Measurements from ENCODE around the gene SELPLG.
"Not testable (repeated sequence)": the region's sequence is repeated elsewhere in the genome, so short reads cannot be mapped to it uniquely, and the experiment has no call there.

The SELPLG gene

GRCh38 chr12:108656247-108656646 is 22.6 kb upstream of the SELPLG start:
- DNase-seq (ENCODE audit: low read depth), result not testable (repeated sequence)

GRCh38 chr12:108655812-108656175 is 22.1 kb upstream of the SELPLG start:
- DNase-seq (ENCODE audit: low read depth), result not testable (repeated sequence)

GRCh38 chr12:108654622-108655021 is 20.9 kb upstream of the SELPLG start:
- DNase-seq (ENCODE audit: low read depth), result not testable (repeated sequence)

- DNase-seq (ENCODE audit: low read depth), result no peak
Observed at GRCh38 chr12:108653922-108654321, 20.2 kb upstream of the SELPLG start.

DNA sequence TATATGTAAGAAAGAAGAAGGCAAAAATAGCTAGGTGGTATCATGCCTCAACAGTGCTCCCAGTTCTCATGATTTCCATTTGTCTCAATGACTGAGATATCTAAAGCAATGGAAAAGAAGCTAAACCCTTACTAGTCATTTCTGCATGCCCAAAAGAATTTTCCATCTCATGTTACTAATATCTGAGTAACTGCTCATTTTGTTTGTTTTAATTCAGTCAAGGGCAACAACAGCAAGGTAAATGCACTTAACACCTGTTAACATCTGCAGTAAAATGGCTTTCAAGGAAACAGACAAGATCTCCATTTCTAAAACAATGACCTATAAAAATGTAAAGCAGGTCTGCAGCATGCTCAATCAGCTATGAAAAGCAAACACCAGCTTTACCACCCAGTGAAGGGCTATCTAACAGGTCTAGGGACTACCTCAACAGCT is 19.4 kb upstream of the SELPLG start:
- no peak for DNase-seq (ENCODE audit: low read depth)

GRCh38 chr12:108650083-108650482 is 16.4 kb upstream of the SELPLG start:
- no peak for DNase-seq (ENCODE audit: low read depth)

DNA sequence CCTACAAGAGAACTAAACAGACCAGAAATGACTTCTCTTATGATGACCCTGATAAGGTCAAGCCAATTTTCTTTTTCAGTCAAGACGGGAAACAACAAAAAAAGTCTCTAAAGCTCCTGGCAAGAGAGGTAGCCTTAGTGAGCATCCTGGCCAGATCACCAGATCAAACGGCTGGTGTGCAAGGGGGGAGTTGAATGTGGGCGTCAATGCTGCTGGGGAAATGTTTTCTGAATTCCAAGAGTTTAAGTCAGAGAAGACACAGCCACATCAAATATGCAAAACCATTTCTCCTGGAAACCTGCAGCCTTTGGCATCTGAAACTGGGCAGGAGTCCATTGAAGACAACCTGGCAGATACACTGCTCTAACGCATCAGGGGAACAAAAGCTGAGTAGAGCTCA is 16.0 kb upstream of the SELPLG start:
- DNase-seq (ENCODE audit: low read depth), result no peak

DNA sequence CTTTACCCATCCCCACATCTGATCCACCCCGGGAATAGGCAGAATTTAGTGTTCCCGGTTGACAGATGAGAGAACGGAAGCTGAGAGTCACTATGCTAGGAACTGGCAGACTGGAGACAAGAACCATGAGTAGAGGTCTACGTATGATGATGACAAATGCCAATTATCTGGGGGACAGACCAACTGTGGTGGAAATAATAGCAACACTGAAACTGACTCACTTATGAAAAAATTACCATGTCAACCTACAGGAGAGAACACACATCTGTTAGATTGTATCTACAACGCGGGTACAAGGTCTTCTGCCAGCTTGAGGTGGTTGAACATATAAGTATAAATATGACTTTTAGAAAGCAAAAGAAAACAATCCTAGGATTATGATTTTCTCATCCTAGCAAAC is 15.4 kb upstream of the SELPLG start:
- no peak for DNase-seq (ENCODE audit: low read depth)

DNA sequence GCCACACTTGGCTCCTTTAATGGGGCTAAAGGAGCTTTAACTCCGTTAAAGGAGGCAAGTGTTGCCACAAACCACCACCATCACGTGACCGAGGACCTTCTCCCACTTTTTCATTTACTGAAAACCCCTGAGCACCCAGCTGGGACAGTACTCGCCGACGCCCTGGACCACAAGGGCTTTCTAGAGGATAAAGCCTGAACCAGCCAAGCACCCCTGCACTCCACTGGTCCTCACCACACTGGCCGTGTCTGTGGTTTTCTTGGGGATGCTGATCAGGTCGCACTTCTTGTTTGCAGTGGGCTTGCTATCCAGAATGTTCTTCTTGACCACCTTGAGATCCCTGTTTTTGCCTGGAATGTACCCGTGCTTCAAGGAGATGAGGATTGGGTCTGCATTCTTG is 14.7 kb upstream of the SELPLG start:
- no peak for DNase-seq (ENCODE audit: low read depth)

GRCh38 chr12:108647585-108648287 is 14.0 kb upstream of the SELPLG start:
- DNase-seq (ENCODE audit: low read depth), result no peak

DNA sequence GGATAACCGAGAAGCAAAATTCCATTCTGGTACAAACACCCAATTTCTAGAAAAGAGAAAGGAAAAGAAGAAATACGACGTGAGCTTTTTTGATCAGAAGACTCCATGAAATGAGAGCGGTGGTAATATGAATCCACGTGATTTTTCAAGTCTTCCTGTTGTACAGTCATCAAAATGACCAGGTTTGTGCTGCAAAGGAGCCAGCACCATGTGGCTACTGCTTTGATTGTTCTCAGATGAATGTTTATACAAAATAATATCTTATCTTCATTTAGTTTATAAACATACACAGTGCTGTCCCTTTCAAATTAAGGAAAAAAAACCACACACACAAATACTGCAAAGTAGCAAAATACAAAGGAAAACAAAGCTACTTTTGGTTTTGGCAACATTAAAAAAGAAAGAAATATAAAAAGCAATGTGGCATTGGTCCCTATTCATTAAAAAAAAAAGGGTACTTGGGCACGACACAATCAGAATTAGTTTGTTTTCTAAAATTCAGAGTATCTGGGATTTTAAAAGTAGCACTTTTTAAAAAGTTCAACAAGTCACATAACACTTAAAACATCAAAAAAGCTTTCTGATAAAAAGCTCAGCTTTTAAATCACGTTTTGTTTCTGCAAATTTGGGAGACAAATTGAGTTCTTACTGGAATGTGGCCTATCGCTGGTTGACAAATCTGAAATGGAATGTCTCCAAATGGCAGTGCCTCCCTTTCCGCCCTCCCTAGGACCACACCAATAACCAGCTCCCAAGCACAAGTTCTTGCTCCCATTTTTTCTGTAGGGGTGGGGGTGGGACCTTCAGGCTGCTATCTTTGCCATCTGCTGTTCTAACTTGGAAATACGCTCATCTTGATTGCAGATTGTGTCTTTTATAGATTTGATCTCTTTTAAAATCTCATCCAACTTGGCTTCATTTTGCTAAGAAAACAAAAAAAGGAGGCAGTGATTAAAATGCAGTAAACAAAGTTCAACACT is 13.2 kb upstream of the SELPLG start:
- DNase-seq (ENCODE audit: low read depth), result no peak

GRCh38 chr12:108645686-108646599 is 12.2 kb upstream of the SELPLG start:
- DNase-seq (ENCODE audit: low read depth), result no peak

DNA sequence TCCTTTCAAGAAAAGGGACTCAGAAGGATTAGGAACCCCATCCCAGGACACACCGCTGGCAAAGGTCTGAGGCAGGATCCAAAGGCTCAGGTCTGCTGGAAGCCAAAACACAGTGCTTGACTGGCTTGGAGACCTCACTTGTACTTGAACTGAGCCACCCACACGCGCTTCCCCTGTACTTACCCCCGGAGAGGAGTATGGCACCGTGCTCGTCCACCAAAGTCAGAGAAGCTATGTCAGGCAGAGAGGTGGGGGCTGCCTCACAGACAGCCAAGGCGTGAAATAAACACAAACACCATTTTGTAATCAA is 11.1 kb upstream of the SELPLG start:
- no peak for DNase-seq (ENCODE audit: low read depth)

- no peak for DNase-seq (ENCODE audit: low read depth)
Observed at GRCh38 chr12:108643941-108644810, 10.5 kb upstream of the SELPLG start.

DNA sequence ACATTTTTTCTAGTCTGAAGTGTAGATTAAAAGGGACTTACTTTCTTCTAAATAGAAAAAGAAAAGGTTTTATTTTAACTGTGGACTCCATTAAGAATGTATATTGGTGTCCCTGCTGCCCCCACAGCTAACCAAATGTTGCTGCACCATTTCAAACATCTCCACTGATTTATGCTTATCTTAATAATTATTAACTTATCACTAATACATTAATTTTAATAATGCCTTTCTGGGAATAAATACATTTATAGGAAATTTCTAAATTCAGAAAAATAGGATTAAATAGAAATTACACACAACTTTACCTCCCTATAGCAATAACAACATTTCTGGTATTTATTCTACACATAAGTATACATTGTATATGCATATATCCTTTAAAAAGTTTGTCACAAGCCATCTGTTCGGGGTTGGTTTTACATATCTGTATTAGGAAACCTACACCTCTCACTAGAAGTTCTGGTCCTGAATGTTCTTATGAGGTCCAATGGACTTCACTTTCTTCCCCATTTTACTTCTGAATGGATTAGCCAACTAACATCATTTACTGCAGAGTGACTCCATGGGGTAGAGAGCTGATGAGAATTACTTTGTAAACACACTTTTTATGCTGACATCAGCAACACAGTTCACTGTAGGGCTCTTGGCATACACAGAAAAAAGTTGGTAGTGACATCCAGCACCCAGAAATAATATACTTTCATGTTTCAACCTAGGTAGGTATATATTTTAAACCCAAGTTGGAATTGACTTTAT is 9.4 kb upstream of the SELPLG start:
- DNase-seq (ENCODE audit: low read depth), result no peak

DNA sequence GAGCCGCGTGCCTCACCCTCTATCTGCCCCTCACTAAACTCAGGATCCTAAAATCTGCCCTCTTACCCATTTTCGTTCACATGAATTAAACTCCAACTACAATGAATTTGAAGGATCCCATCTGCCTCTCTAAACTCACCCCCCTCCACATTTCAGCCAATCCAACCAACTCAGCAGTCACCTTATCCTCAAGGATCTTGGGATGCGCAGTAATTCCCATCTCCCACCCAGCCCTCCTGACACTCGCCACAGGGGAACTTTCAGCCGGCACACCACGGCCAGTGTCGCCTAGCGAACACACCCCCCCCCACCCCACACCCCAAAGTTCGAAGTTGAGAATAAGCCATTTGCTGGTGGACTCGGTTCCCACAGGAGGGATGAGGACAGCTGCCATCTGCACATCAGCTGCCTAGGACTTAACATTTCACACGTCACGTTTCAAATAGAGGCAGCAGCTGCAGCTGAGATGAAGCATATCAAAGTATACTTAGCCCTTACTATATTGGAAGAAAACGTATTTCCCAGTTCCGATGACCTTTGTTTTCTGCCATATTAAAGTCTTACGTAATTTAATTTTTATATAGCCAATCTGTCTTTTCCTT is 8.7 kb upstream of the SELPLG start:
- no peak for DNase-seq (ENCODE audit: low read depth)

- no peak for DNase-seq (ENCODE audit: low read depth)
Observed at GRCh38 chr12:108641446-108642268, 8.0 kb upstream of the SELPLG start.

DNA sequence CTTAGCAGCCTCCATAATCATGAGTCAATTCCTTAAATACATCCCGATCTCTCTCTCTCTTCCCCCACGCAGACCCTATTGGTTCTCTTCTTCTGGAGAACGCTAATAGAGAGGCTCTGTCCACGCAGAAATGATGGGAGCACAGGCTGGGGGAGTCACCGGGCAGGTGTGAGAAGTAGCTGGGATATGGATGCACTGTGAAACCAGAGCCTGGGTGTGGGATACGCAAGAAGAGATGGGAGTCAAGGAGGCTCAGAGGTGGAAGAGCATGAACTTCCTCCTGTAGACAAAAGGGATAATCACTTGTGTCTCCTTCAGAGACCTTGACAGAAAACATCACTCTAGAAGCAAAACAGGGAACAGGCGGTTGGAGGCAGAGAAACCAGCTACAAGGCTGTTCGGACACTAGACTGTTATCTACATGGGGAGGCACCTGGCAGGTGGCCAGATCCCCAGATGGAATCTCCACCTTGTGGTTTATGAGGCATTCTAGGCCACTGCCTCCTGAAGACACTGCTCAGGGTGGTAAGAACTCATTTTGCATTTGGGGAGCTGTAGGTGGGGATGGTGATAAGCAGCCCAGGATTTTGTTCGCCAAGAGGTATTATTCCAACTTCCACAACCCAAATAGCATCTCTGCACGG is 7.2 kb upstream of the SELPLG start:
- no peak for DNase-seq (ENCODE audit: low read depth)
